ENCODE results near the gene NSRP1.

DNA sequence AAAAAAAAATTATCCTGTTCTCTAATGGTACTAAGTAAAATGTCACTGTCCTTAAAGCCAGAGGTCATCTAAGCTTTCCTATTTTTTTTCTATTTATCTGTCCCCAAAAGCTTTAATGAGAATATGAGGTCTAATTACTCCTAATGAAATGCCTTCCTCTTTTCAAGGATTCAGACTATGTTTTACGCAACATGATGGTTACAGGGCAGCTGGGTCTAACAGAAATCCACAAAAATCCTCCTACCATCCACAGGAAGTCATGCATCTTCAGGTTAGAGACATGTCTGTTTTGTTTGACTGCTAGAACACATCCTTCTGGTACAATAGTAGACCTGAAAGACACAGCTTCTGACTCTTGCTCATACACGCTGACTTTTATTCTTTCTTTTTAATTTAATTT is 29.7 kb upstream of the NSRP1 start:
- TF ChIP-seq, protein P1, sequence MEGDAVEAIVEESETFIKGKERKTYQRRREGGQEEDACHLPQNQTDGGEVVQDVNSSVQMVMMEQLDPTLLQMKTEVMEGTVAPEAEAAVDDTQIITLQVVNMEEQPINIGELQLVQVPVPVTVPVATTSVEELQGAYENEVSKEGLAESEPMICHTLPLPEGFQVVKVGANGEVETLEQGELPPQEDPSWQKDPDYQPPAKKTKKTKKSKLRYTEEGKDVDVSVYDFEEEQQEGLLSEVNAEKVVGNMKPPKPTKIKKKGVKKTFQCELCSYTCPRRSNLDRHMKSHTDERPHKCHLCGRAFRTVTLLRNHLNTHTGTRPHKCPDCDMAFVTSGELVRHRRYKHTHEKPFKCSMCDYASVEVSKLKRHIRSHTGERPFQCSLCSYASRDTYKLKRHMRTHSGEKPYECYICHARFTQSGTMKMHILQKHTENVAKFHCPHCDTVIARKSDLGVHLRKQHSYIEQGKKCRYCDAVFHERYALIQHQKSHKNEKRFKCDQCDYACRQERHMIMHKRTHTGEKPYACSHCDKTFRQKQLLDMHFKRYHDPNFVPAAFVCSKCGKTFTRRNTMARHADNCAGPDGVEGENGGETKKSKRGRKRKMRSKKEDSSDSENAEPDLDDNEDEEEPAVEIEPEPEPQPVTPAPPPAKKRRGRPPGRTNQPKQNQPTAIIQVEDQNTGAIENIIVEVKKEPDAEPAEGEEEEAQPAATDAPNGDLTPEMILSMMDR (conservative IDR thresholded peaks at IDR 0.05): no peak
- TF ChIP-seq EZH2 (IDR thresholded peaks at IDR 0.05; ENCODE audit: low read depth): no peak
